ENCODE results near the gene AFF3. TPM values are rescaled to one million over a fixed set of nuclear protein-coding genes. Genes with fewer than 3 reads are reported as not detected.

AFF3 gene
- total and polyA plus RNA-seq, 2 of the 13 experiments (the other 11 are each of a cell fraction or from before 2014, with no cell fraction given) = not detected

GRCh38 chr2:100067784-100068183 is 74.6 kb downstream of the AFF3 start (continued):
- TF ChIP-seq ASH2L (IDR thresholded peaks at IDR 0.05; ENCODE audit: insufficient read length, low read depth, low read length) = peak; percentile 77
- peak; percentile 90; the same call in 1 of the 2 replicates for TF ChIP-seq FOXP1 (IDR thresholded peaks at IDR 0.05)
- TF ChIP-seq FOXP1 (CRISPR knock-in tag; IDR thresholded peaks at IDR 0.05) = peak; percentile 98
- TF ChIP-seq TFDP1 (CRISPR knock-in tag; IDR thresholded peaks at IDR 0.05; ENCODE audit: borderline replicate concordance) = no peak
- no peak for TF ChIP-seq ZNF572 (CRISPR knock-in tag; IDR thresholded peaks at IDR 0.05)
- 0 out of 2 replicates have a peak, but pooled peaks have one; percentile 39 for TF ChIP-seq HOXA5 (CRISPR knock-in tag; IDR thresholded peaks at IDR 0.05)
- no peak for TF ChIP-seq ZNF3 (CRISPR knock-in tag; IDR thresholded peaks at IDR 0.05)
- peak; percentile 51 for TF ChIP-seq SAP130 (CRISPR knock-in tag; IDR thresholded peaks at IDR 0.05; ENCODE audit: low read depth)
- peak; percentile 68 for TF ChIP-seq THAP11 (CRISPR knock-in tag; IDR thresholded peaks at IDR 0.05)
- TF ChIP-seq HNF4G (IDR thresholded peaks at IDR 0.05; ENCODE audit: borderline replicate concordance, low read depth, low read length) = peak; percentile 55
- no peak for TF ChIP-seq HNF4G (CRISPR knock-in tag; IDR thresholded peaks at IDR 0.05; ENCODE audit: borderline replicate concordance, low read depth)
- peak; percentile 46 for TF ChIP-seq MED1 (CRISPR knock-in tag; IDR thresholded peaks at IDR 0.05)
- TF ChIP-seq, protein P1, sequence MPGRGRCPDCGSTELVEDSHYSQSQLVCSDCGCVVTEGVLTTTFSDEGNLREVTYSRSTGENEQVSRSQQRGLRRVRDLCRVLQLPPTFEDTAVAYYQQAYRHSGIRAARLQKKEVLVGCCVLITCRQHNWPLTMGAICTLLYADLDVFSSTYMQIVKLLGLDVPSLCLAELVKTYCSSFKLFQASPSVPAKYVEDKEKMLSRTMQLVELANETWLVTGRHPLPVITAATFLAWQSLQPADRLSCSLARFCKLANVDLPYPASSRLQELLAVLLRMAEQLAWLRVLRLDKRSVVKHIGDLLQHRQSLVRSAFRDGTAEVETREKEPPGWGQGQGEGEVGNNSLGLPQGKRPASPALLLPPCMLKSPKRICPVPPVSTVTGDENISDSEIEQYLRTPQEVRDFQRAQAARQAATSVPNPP (CRISPR knock-in tag; IDR thresholded peaks at IDR 0.05) = 0 out of 2 replicates have a peak, but pooled peaks have one; percentile 29
- TF ChIP-seq PLRG1 (conservative IDR thresholded peaks at IDR 0.05) = no peak
- peak; percentile 68; the same call in 1 of the 2 replicates for TF ChIP-seq FOXO1 (CRISPR knock-in tag; IDR thresholded peaks at IDR 0.05)
- peak; percentile 54; the same call in 1 of the 2 replicates for TF ChIP-seq MIER3 (CRISPR knock-in tag; IDR thresholded peaks at IDR 0.05; ENCODE audit: borderline replicate concordance)
- peak; percentile 68; the same call in 1 of the 2 replicates for TF ChIP-seq PITX1 (CRISPR knock-in tag; IDR thresholded peaks at IDR 0.05)
- peak; percentile 36; the same call in 1 of the 2 replicates for TF ChIP-seq ZBTB7B (CRISPR knock-in tag; IDR thresholded peaks at IDR 0.05)
- no peak for TF ChIP-seq ZFP1 (CRISPR knock-in tag; IDR thresholded peaks at IDR 0.05)
- TF ChIP-seq ZNF776 (CRISPR knock-in tag; IDR thresholded peaks at IDR 0.05) = no peak
- TF ChIP-seq ZNF468 (CRISPR knock-in tag; IDR thresholded peaks at IDR 0.05) = no peak
- no peak for TF ChIP-seq RBM39 (IDR thresholded peaks at IDR 0.05; ENCODE audit: low read depth, low read length, poor library complexity, severe bottlenecking)
- no peak for TF ChIP-seq SCMH1 (CRISPR knock-in tag; IDR thresholded peaks at IDR 0.05; ENCODE audit: borderline replicate concordance)
- TF ChIP-seq POGZ (CRISPR knock-in tag; IDR thresholded peaks at IDR 0.05) = peak; percentile 32; the same call in 1 of the 2 replicates
- TF ChIP-seq FOXK1 (CRISPR knock-in tag; IDR thresholded peaks at IDR 0.05; ENCODE audit: borderline replicate concordance, low read depth) = peak; percentile 79; the same call in 1 of the 2 replicates
- TF ChIP-seq ISL2 (CRISPR knock-in tag; IDR thresholded peaks at IDR 0.05) = peak; percentile 97
- TF ChIP-seq GFI1 (CRISPR knock-in tag; IDR thresholded peaks at IDR 0.05; ENCODE audit: borderline replicate concordance) = peak; percentile 97
- TF ChIP-seq TCF12 (IDR thresholded peaks at IDR 0.05) = no peak
- peak; percentile 93; the same call in 1 of the 2 replicates for TF ChIP-seq TCF12 (CRISPR knock-in tag; IDR thresholded peaks at IDR 0.05)
- TF ChIP-seq SOX13 (IDR thresholded peaks at IDR 0.05) = peak; percentile 66; the same call in 1 of the 2 replicates
- peak in 1 of 2 experiments; percentile 95; a peak in 2 of 4 replicates for TF ChIP-seq SOX13 (CRISPR knock-in tag; conservative IDR thresholded peaks at IDR 0.05 in 1 of 2, IDR thresholded peaks at IDR 0.05 in 1 of 2)
- 0 out of 2 replicates have a peak, but pooled peaks have one; percentile 79 for TF ChIP-seq ZNF703 (CRISPR knock-in tag; IDR thresholded peaks at IDR 0.05; ENCODE audit: borderline replicate concordance)
- no peak for TF ChIP-seq MED8 (CRISPR knock-in tag; IDR thresholded peaks at IDR 0.05; ENCODE audit: insufficient replicate concordance)
- no peak; the same call in 1 of the 2 replicates for TF ChIP-seq ZNF431 (CRISPR knock-in tag; IDR thresholded peaks at IDR 0.05; ENCODE audit: borderline replicate concordance, low read depth)

Measured in HepG2 (cell line).